ENCODE results near the gene KRTAP10-6.
A peak's percentile ranks its signal among the peaks of the same experiment; 100 is the strongest.
"Not testable (repeated sequence)": the region's sequence is repeated elsewhere in the genome, so short reads cannot be mapped to it uniquely, and the experiment has no call there.

The KRTAP10-6 gene

DNA sequence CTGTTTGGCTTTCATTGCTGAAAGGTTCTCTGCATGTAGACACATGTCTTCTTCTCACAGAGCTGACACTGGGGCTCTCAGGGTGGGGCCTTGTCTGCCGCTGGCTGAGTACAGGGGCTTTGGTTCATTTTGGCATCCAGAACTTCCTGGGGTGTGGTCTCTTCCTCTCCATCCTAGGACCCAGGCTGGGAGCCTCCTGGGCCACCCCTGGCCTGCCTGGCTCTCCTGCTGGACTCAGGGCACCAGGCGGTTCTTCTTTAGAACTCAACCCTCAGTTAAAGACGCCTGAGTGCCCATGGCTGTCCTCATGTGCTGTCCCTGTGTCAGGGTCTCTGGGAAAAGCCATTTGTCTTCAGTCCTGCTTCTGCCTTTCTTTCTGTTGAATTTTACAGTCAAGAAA is 6.4 kb downstream of the KRTAP10-6 start:
- TF ChIP-seq JUND (IDR thresholded peaks at IDR 0.05; ENCODE audit: low read depth): no peak
- DNase-seq (ENCODE audit: low read depth in 1 of 2, low spot score in 1 of 2): no peak
- in situ Hi-C loops (cut with HindIII; ENCODE audit: low pct_unique_long_range_greater_than_20kb, low sequenced_read_pairs): no loop called here

DNA sequence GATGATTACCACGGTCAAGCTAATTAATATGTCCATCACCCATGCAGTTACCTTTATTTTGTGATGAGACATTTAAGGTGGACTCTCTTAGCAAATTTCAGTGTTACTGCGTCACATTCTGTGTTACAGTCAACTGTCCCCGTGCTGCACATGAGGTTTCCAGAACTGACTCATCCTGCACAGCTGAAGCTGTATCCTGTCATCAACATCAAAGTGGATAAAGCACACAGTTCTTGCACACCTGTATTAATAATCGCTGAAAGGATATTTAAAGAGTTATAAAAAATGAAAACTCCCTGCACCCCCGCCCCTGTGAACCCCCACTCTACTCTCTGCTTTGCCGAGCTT is 8.5 kb downstream of the KRTAP10-6 start:
- in situ Hi-C loops (cut with HindIII; ENCODE audit: low pct_unique_long_range_greater_than_20kb, low sequenced_read_pairs): no loop called here
- no peak for TF ChIP-seq JUND (IDR thresholded peaks at IDR 0.05; ENCODE audit: low read depth)
- DNase-seq (ENCODE audit: low read depth in 1 of 2, low spot score in 1 of 2): no peak

DNA sequence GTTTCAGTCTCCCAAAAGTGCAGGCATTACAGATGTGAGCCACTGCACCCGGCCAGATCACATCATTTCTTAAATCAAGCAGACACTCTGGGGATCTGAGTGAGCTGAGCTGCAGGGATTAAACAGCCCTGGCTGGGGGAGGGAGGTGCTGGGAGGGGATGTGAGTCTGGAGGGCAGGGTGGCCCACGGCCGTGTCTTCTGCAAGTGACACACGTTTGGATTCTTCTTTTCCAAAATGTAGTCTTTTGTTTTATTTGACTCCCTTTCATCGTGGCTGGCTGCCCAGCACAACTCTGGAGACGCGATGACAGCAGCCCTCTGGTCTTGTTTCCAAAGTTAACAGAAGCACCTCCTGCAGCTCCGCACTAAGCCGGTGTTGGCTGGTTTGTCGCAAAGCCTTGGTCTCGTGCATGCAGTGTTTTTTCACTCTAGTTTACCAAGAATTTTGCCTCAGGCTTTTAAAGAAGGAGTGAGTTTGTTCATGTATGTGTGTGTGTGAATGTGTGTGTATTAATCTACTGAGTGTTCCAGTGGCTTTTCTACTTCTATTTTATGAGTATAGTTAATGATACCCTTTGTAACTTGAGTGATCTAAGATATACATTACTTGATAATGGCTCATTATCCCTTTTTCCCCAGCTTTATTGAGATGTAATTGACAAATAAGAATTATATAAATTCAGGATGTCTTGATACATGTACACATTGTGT is 9.1 kb downstream of the KRTAP10-6 start:
- in situ Hi-C loops (cut with HindIII; ENCODE audit: low pct_unique_long_range_greater_than_20kb, low sequenced_read_pairs): no loop called here
- TF ChIP-seq JUND (IDR thresholded peaks at IDR 0.05; ENCODE audit: low read depth): no peak
- DNase-seq (ENCODE audit: low read depth in 1 of 2, low spot score in 1 of 2): peak in 1 of 2 experiments; percentile 61

DNA sequence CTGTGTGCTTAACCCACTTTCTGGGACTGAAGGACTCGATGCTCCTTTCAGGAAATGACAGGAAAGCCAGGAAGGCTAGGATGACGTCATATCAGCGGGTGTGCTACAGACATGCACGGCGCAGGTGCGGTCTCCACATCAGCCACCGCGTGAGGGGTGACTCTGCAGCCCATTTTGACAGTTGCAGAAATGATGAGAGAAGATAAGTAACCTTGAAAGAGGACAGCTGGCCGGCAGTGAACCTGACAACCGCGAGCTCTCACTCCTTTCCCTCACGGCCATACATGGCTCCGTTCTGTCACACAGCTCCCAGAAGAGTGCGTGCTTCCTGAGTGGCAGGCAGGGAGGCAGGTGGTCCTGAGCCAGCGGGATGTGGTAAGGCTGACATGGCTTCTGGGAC is 10.2 kb downstream of the KRTAP10-6 start:
- in situ Hi-C loops (cut with HindIII; ENCODE audit: low pct_unique_long_range_greater_than_20kb, low sequenced_read_pairs): no loop called here
- no peak for TF ChIP-seq JUND (IDR thresholded peaks at IDR 0.05; ENCODE audit: low read depth)

DNA sequence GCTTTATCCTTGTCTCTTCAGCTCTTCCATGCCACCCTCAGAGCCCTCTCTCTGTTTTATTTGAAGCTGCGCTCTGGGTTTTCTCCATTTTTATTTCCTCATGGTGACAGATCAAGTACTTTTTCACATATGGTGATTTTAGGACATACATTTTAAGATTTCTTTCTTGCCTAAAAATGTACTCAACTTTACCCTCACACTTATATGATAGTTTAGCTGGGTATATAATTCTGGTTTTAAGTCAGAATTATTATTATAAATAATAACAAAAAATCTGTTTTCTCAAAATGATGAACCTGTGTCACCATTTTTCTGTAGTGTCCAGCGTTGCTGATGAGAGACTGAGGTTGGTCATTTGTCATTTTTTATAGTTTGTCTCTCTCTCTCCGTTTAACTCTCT is 11.1 kb downstream of the KRTAP10-6 start:
- TF ChIP-seq JUND (IDR thresholded peaks at IDR 0.05; ENCODE audit: low read depth): no peak
- no peak for DNase-seq (ENCODE audit: low read depth in 1 of 2, low spot score in 1 of 2)
- in situ Hi-C loops (cut with HindIII; ENCODE audit: low pct_unique_long_range_greater_than_20kb, low sequenced_read_pairs): no loop called here

More for the DNA sequence above, 10.2 kb downstream of the KRTAP10-6 start:
- no peak for DNase-seq (ENCODE audit: low read depth in 1 of 2, low spot score in 1 of 2)

- in situ Hi-C loops (cut with HindIII; ENCODE audit: low pct_unique_long_range_greater_than_20kb, low sequenced_read_pairs): not testable (repeated sequence)
- peak in 1 of 2 experiments; percentile 36 for DNase-seq (ENCODE audit: low read depth in 1 of 2, low spot score in 1 of 2)
These were observed 12.0 kb downstream of the KRTAP10-6 start, which contains the start of gene KRTAP10-5 for GRCh38 chr21:44580231-44580821. Gene KRTAP10-5 (minus strand): TSS chr21:44580604. CDS start chr21:44580578, 26 bp downstream.

- no peak for DNase-seq (ENCODE audit: low read depth in 1 of 2, low spot score in 1 of 2)
- in situ Hi-C loops (cut with HindIII; ENCODE audit: low pct_unique_long_range_greater_than_20kb, low sequenced_read_pairs): no loop called here
These were observed 12.5 kb downstream of the KRTAP10-6 start for GRCh38 chr21:44579833-44580144.

DNA sequence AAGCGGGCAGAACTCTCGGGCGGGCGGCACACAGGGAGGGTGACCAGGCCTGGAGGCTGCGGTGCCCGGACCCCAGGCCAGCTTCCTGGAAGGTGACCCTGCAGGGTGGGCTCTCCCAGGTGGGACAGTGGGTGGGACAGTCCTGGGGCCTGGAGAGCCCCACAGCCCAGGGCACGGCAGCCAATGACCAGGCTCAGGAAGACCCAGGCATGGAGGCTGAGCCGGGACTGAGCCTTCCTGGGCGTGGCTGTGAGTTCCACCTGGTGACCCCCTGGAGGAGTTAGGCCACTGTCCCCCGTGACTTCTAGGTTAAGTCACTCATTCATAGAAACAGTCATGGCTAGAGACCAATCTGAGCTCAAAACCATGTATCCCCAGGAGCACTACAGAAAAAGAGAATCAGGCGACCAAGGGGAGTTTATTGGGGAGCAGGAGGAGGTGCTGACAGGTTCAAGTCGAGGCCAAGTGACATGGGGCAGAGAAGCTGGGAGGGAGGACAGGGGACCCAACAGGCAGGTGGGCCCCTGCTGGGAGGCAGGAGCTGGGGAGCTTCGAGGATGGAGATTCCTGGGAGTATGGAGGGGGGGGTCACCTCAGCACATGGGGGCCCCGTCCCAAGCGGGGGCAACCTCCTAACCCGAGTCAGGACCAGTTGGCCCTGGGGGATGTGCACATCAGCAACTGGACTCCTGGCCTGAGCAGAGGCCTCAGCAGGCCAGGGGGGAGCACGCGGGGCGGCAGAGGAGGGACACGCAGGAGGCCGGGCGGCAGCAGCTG is 13.1 kb downstream of the KRTAP10-6 start:
- TF ChIP-seq JUND (IDR thresholded peaks at IDR 0.05; ENCODE audit: low read depth): no peak
- in situ Hi-C loops (cut with HindIII; ENCODE audit: low pct_unique_long_range_greater_than_20kb, low sequenced_read_pairs): no loop called here
- DNase-seq (ENCODE audit: low read depth in 1 of 2, low spot score in 1 of 2): no peak

More at GRCh38 chr21:44579833-44580144, 12.5 kb downstream of the KRTAP10-6 start:
- TF ChIP-seq JUND (IDR thresholded peaks at IDR 0.05; ENCODE audit: low read depth): no peak

- TF ChIP-seq JUND (IDR thresholded peaks at IDR 0.05; ENCODE audit: low read depth): no peak
- no peak for DNase-seq (ENCODE audit: low read depth in 1 of 2, low spot score in 1 of 2)
- in situ Hi-C loops (cut with HindIII; ENCODE audit: low pct_unique_long_range_greater_than_20kb, low sequenced_read_pairs): no loop called here
These were observed 13.8 kb downstream of the KRTAP10-6 start for GRCh38 chr21:44578371-44579055.

DNA sequence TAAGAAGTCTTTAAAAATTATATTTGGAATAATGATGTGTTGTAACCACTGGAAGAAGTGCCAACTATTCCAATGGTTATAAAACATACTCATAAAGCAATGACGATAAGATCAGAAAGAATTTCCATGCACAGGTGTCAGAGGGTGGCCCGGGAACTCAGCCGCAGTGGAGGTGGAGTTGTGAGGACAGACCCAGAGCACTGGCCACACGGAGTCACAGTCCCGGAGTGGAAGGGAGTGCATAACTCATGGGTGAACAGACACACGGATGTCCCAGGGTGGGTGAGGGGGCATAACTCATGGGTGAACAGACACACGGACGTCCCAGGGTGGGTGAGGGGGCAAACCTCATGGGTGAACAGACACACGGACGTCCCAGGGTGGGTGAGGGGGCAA is 16.3 kb downstream of the KRTAP10-6 start:
- TF ChIP-seq JUND (IDR thresholded peaks at IDR 0.05; ENCODE audit: low read depth): no peak
- DNase-seq (ENCODE audit: low read depth in 1 of 2, low spot score in 1 of 2): no peak
- in situ Hi-C loops (cut with HindIII; ENCODE audit: low pct_unique_long_range_greater_than_20kb, low sequenced_read_pairs): no loop called here

DNA sequence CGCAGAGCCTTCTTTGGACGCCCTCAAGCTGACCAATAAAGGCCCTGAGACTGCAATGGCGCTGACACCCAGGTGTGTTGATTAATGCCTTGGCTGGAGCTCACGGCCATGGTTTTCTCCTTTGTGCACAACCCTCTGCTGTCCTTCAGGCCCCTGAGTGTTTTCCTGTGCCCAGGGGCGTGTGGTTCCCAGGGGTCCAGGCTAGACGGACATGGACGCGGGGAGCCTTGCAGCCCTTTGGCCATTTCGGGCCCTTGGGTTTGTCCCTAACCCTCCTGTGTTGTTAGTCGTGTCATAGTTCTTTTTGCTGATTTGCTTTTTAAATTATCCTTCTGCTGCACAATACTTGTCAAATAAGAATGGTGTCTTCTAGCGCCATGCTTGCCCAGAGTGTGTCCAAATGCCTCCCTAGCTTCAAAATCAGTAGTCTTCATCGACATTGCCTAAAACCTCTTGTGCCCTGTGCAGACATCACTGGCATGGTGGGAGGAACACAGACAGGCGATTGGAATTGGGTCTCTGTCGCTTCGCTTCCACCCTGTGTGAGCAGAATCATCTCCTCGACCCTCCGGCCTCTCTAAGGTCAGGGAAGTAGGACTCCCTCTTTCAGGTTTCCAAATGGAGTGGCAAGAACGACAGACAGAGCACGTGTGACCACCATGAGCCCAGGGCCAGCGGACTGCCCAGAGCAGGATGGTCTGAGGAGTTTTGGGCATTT is 16.8 kb downstream of the KRTAP10-6 start:
- DNase-seq (ENCODE audit: low read depth in 1 of 2, low spot score in 1 of 2): no peak
- in situ Hi-C loops (cut with HindIII; ENCODE audit: low pct_unique_long_range_greater_than_20kb, low sequenced_read_pairs): no loop called here
- no peak for TF ChIP-seq JUND (IDR thresholded peaks at IDR 0.05; ENCODE audit: low read depth)

Measured in T47D (cell line).